ENCODE data around the gene TRMT5. TPM values are rescaled to one million over a fixed set of nuclear protein-coding genes. Genes with fewer than 3 reads are reported as not detected.

Gene TRMT5
- total RNA-seq, 1 experiment from 2014 or later: 17.6 TPM

DNA sequence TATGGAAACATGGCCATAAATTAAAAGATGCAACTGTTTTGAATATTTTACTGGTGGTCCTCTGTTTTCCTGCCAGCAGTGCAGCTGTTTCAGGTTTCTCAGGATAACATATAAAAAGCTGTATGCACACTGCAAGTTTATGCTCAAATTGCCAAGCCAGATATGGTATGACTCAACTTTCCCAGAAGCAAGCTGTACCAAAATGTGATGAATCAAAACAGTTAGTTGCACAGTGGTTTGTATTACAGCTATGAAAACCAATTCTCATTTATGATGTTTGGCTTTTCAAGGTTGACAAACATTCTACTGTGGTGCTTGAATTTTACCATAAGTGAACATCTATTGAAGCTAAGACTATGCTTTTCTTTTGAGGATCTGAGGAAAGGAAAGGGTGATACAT, 15.5 kb downstream of the TRMT5 start:
- Mint-ChIP-seq H3K27me3 (ENCODE audit: low read depth) (no peaks in the 10 kb centered on the region), H3K9me3 (no peaks in the 10 kb centered on the region), H3K36me3 (no peaks in the 10 kb centered on the region), H3K27ac (no peak overlapping the region), H3K4me1 (peaks cover 7% of the 10 kb centered on the region), H3K4me3 (no peak overlapping the region)
- ATAC-seq (no peak), DNase-seq (ENCODE audit: low spot score) (no peak)
- ChIA-PET POLR2A (no interaction called here), CTCF (no interaction called here)
- TF ChIP-seq, protein P1, sequence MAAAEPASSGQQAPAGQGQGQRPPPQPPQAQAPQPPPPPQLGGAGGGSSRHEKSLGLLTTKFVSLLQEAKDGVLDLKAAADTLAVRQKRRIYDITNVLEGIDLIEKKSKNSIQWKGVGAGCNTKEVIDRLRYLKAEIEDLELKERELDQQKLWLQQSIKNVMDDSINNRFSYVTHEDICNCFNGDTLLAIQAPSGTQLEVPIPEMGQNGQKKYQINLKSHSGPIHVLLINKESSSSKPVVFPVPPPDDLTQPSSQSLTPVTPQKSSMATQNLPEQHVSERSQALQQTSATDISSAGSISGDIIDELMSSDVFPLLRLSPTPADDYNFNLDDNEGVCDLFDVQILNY (CRISPR knock-in tag; IDR thresholded peaks at IDR 0.05): no peak

DNA sequence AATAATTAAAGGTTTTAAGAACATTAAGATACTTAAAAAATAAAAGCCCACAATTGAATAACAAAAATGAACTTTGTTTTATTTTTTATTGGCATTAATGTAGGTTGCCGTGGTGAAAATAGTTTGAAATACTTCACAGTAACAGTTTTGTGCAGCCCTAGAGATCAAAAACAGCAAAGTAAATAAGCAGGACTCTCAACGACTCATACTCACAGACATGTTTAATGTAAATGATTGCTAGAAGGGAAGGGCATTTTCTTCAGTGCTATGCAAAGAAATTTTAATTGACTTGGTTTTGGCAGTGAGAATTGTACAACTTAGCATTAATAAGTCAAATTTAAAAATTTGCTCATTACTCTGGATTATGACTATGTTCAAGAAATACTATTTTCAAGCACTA, 16.0 kb downstream of the TRMT5 start:
- TF ChIP-seq, protein P2, sequence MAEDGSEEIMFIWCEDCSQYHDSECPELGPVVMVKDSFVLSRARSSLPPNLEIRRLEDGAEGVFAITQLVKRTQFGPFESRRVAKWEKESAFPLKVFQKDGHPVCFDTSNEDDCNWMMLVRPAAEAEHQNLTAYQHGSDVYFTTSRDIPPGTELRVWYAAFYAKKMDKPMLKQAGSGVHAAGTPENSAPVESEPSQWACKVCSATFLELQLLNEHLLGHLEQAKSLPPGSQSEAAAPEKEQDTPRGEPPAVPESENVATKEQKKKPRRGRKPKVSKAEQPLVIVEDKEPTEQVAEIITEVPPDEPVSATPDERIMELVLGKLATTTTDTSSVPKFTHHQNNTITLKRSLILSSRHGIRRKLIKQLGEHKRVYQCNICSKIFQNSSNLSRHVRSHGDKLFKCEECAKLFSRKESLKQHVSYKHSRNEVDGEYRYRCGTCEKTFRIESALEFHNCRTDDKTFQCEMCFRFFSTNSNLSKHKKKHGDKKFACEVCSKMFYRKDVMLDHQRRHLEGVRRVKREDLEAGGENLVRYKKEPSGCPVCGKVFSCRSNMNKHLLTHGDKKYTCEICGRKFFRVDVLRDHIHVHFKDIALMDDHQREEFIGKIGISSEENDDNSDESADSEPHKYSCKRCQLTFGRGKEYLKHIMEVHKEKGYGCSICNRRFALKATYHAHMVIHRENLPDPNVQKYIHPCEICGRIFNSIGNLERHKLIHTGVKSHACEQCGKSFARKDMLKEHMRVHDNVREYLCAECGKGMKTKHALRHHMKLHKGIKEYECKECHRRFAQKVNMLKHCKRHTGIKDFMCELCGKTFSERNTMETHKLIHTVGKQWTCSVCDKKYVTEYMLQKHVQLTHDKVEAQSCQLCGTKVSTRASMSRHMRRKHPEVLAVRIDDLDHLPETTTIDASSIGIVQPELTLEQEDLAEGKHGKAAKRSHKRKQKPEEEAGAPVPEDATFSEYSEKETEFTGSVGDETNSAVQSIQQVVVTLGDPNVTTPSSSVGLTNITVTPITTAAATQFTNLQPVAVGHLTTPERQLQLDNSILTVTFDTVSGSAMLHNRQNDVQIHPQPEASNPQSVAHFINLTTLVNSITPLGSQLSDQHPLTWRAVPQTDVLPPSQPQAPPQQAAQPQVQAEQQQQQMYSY (CRISPR knock-in tag; IDR thresholded peaks at IDR 0.05): no peak
- TF ChIP-seq PRRX2 (CRISPR knock-in tag; IDR thresholded peaks at IDR 0.05): no peak
- TF ChIP-seq ELF4 (CRISPR knock-in tag; IDR thresholded peaks at IDR 0.05; ENCODE audit: low read depth): no peak
- no peak for TF ChIP-seq TP53 (CRISPR knock-in tag; IDR thresholded peaks at IDR 0.05)
- TF ChIP-seq TEAD1 (CRISPR knock-in tag; IDR thresholded peaks at IDR 0.05): no peak
- ATAC-seq: no peak
- ChIA-PET POLR2A (no interaction called here), CTCF (no interaction called here)
- Mint-ChIP-seq H3K27me3 (ENCODE audit: low read depth) (no peaks in the 10 kb centered on the region), H3K4me1 (peaks cover 7% of the 10 kb centered on the region), H3K36me3 (no peaks in the 10 kb centered on the region), H3K9me3 (no peaks in the 10 kb centered on the region), H3K4me3 (no peak overlapping the region), H3K27ac (no peak overlapping the region)
- no peak for DNase-seq (ENCODE audit: low spot score)

DNA sequence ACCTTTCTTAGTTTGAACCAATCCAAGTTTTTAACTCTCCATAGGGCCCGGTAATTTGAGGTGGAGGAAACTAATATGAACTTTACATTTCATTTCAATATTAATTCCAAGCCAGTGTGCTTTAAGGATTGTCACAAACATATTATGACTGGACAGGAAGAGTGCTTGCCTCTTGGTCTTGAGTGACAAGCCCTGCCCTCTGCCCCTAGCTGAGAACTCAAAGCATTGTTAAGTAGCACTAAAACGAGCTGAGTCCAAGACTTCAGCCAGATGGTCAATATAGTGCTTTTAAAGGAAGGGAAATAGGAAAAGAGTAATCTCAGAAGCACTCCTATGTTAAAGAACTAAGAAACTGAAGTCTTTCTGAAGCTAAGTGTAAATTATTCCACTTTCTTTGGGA, 17.1 kb downstream of the TRMT5 start:
- DNase-seq (ENCODE audit: low spot score) (no peak), ATAC-seq (peak; percentile 30; the same call in 1 of the 2 replicates)
- Mint-ChIP-seq H3K27me3 (ENCODE audit: low read depth) (no peaks in the 10 kb centered on the region), H3K36me3 (peaks cover 6% of the 10 kb centered on the region), H3K9me3 (peaks cover 7% of the 10 kb centered on the region; the same call in 1 of the 2 replicates), H3K27ac (no peak overlapping the region), H3K4me1 (peaks cover 7% of the 10 kb centered on the region), H3K4me3 (no peak overlapping the region)
- ChIA-PET POLR2A (no interaction called here), CTCF (no interaction called here)
- TF ChIP-seq, protein P1 (CRISPR knock-in tag; IDR thresholded peaks at IDR 0.05): no peak
- TF ChIP-seq KAT7 (CRISPR knock-in tag; IDR thresholded peaks at IDR 0.05; ENCODE audit: borderline replicate concordance): no peak
- TF ChIP-seq, protein P3, sequence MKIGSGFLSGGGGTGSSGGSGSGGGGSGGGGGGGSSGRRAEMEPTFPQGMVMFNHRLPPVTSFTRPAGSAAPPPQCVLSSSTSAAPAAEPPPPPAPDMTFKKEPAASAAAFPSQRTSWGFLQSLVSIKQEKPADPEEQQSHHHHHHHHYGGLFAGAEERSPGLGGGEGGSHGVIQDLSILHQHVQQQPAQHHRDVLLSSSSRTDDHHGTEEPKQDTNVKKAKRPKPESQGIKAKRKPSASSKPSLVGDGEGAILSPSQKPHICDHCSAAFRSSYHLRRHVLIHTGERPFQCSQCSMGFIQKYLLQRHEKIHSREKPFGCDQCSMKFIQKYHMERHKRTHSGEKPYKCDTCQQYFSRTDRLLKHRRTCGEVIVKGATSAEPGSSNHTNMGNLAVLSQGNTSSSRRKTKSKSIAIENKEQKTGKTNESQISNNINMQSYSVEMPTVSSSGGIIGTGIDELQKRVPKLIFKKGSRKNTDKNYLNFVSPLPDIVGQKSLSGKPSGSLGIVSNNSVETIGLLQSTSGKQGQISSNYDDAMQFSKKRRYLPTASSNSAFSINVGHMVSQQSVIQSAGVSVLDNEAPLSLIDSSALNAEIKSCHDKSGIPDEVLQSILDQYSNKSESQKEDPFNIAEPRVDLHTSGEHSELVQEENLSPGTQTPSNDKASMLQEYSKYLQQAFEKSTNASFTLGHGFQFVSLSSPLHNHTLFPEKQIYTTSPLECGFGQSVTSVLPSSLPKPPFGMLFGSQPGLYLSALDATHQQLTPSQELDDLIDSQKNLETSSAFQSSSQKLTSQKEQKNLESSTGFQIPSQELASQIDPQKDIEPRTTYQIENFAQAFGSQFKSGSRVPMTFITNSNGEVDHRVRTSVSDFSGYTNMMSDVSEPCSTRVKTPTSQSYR (CRISPR knock-in tag; IDR thresholded peaks at IDR 0.05): no peak
- no peak for TF ChIP-seq ZNF232 (CRISPR knock-in tag; IDR thresholded peaks at IDR 0.05)
- no peak for TF ChIP-seq TEAD4 (CRISPR knock-in tag; IDR thresholded peaks at IDR 0.05)

DNA sequence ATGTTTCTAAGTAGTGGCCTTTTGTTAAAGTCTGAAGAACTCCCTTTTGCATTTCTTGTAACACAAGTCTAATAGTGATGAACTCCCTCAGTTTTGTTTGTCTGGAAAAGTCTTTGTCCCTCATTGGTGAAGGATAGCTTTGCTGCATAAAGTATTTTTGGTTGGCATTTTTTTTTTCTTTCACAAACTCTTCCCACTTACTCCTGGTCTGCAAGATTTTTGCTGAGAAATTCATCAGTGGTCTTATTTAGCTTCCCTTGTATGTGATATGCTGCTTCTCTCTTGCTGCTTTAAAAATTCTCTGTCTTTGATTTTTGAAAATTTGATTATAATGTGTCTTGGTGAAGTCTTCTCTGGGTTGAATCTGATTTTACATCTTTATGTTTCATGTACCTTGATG, 22.7 kb downstream of the TRMT5 start:
- DNase-seq (ENCODE audit: low spot score) (no peak), ATAC-seq (no peak)
- Mint-ChIP-seq H3K36me3 (peaks cover 45% of the 10 kb centered on the region), H3K4me1 (no peaks in the 10 kb centered on the region), H3K27ac (no peak overlapping the region), H3K4me3 (no peak overlapping the region), H3K9me3 (peaks cover 34% of the 10 kb centered on the region), H3K27me3 (ENCODE audit: low read depth) (no peaks in the 10 kb centered on the region)
- ChIA-PET POLR2A (no interaction called here), CTCF (no interaction called here)
- TF ChIP-seq, protein P4, sequence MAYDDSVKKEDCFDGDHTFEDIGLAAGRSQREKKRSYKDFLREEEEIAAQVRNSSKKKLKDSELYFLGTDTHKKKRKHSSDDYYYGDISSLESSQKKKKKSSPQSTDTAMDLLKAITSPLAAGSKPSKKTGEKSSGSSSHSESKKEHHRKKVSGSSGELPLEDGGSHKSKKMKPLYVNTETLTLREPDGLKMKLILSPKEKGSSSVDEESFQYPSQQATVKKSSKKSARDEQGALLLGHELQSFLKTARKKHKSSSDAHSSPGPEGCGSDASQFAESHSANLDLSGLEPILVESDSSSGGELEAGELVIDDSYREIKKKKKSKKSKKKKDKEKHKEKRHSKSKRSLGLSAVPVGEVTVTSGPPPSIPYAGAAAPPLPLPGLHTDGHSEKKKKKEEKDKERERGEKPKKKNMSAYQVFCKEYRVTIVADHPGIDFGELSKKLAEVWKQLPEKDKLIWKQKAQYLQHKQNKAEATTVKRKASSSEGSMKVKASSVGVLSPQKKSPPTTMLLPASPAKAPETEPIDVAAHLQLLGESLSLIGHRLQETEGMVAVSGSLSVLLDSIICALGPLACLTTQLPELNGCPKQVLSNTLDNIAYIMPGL (CRISPR knock-in tag; IDR thresholded peaks at IDR 0.05): no peak
- no peak for TF ChIP-seq ETV6 (CRISPR knock-in tag; IDR thresholded peaks at IDR 0.05)
- TF ChIP-seq, protein P5, sequence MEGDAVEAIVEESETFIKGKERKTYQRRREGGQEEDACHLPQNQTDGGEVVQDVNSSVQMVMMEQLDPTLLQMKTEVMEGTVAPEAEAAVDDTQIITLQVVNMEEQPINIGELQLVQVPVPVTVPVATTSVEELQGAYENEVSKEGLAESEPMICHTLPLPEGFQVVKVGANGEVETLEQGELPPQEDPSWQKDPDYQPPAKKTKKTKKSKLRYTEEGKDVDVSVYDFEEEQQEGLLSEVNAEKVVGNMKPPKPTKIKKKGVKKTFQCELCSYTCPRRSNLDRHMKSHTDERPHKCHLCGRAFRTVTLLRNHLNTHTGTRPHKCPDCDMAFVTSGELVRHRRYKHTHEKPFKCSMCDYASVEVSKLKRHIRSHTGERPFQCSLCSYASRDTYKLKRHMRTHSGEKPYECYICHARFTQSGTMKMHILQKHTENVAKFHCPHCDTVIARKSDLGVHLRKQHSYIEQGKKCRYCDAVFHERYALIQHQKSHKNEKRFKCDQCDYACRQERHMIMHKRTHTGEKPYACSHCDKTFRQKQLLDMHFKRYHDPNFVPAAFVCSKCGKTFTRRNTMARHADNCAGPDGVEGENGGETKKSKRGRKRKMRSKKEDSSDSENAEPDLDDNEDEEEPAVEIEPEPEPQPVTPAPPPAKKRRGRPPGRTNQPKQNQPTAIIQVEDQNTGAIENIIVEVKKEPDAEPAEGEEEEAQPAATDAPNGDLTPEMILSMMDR (IDR thresholded peaks at IDR 0.05): no peak
- no peak for TF ChIP-seq OVOL2 (CRISPR knock-in tag; IDR thresholded peaks at IDR 0.05; ENCODE audit: borderline replicate concordance)
- TF ChIP-seq, protein P6, sequence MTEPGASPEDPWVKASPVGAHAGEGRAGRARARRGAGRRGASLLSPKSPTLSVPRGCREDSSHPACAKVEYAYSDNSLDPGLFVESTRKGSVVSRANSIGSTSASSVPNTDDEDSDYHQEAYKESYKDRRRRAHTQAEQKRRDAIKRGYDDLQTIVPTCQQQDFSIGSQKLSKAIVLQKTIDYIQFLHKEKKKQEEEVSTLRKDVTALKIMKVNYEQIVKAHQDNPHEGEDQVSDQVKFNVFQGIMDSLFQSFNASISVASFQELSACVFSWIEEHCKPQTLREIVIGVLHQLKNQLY (CRISPR knock-in tag; IDR thresholded peaks at IDR 0.05): no peak
- TF ChIP-seq TEAD1 (CRISPR knock-in tag; IDR thresholded peaks at IDR 0.05): no peak
- no peak for TF ChIP-seq FOXP1 (CRISPR knock-in tag; IDR thresholded peaks at IDR 0.05; ENCODE audit: borderline replicate concordance)
- no peak for TF ChIP-seq ZBTB21 (CRISPR knock-in tag; IDR thresholded peaks at IDR 0.05; ENCODE audit: borderline replicate concordance)

All from WTC11 (cell line).